Measurements from ENCODE around the gene EIF2A. TPM values are rescaled to one million over a fixed set of nuclear protein-coding genes. Genes with fewer than 3 reads are reported as not detected.

Gene EIF2A
- total and polyA plus RNA-seq, 2 of the 13 experiments (the other 11 are each of a cell fraction or from before 2014, with no cell fraction given), result 124 to 139 TPM

DNA sequence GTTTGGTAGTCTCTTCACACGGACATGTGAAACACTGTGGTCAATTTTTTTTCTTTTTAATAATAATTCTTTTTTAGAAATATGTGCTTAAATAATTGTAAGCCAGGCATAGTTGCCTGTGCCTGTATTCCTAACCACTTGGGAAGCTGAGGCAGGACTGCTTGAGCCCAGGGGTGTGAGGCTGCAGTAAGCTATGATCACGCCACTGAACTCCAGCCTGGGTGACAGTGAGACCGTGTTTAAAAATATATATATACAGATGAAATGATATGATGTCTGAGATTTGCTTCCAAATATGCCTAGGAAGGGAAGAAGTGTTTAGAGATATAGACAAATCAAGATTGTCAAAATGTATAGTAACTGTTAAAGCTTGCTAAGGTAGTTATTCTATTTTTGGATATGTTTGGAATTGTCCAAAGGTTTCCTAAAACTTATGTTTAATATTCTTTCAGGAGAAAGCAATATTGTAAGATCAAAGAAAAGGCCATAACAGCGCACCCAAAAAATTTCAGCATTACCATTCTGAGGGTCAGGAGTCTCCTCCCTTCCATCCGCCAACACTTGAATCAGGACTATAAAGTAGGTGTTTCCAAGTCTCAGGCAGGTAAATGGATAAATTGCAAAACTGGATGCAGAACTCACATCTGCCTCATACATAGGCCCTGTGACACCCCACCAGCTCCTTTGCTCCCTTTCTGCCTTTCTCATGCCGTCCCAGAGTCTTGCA is 56.0 kb downstream of the EIF2A start (continued):
- TF ChIP-seq, protein P1, sequence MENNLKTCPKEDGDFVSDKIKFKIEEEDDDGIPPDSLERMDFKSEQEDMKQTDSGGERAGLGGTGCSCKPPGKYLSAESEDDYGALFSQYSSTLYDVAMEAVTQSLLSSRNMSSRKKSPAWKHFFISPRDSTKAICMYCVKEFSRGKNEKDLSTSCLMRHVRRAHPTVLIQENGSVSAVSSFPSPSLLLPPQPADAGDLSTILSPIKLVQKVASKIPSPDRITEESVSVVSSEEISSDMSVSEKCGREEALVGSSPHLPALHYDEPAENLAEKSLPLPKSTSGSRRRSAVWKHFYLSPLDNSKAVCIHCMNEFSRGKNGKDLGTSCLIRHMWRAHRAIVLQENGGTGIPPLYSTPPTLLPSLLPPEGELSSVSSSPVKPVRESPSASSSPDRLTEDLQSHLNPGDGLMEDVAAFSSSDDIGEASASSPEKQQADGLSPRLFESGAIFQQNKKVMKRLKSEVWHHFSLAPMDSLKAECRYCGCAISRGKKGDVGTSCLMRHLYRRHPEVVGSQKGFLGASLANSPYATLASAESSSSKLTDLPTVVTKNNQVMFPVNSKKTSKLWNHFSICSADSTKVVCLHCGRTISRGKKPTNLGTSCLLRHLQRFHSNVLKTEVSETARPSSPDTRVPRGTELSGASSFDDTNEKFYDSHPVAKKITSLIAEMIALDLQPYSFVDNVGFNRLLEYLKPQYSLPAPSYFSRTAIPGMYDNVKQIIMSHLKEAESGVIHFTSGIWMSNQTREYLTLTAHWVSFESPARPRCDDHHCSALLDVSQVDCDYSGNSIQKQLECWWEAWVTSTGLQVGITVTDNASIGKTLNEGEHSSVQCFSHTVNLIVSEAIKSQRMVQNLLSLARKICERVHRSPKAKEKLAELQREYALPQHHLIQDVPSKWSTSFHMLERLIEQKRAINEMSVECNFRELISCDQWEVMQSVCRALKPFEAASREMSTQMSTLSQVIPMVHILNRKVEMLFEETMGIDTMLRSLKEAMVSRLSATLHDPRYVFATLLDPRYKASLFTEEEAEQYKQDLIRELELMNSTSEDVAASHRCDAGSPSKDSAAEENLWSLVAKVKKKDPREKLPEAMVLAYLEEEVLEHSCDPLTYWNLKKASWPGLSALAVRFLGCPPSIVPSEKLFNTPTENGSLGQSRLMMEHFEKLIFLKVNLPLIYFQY (CRISPR knock-in tag; IDR thresholded peaks at IDR 0.05; ENCODE audit: borderline replicate concordance), result 0 out of 2 replicates have a peak, but pooled peaks have one; percentile 49
- no peak for TF ChIP-seq SMAD3 (CRISPR knock-in tag; IDR thresholded peaks at IDR 0.05)
- TF ChIP-seq, protein P2, sequence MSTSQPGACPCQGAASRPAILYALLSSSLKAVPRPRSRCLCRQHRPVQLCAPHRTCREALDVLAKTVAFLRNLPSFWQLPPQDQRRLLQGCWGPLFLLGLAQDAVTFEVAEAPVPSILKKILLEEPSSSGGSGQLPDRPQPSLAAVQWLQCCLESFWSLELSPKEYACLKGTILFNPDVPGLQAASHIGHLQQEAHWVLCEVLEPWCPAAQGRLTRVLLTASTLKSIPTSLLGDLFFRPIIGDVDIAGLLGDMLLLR (CRISPR knock-in tag; IDR thresholded peaks at IDR 0.05), result peak; percentile 74; the same call in 1 of the 2 replicates
- TF ChIP-seq SCMH1 (CRISPR knock-in tag; IDR thresholded peaks at IDR 0.05; ENCODE audit: borderline replicate concordance), result no peak
- no peak for TF ChIP-seq MED13 (CRISPR knock-in tag; IDR thresholded peaks at IDR 0.05)
- no peak for TF ChIP-seq ZNF121 (CRISPR knock-in tag; IDR thresholded peaks at IDR 0.05)
- TF ChIP-seq, protein P3, sequence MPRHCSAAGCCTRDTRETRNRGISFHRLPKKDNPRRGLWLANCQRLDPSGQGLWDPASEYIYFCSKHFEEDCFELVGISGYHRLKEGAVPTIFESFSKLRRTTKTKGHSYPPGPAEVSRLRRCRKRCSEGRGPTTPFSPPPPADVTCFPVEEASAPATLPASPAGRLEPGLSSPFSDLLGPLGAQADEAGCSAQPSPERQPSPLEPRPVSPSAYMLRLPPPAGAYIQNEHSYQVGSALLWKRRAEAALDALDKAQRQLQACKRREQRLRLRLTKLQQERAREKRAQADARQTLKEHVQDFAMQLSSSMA (CRISPR knock-in tag; IDR thresholded peaks at IDR 0.05), result no peak
- TF ChIP-seq MAF1 (CRISPR knock-in tag; IDR thresholded peaks at IDR 0.05; ENCODE audit: borderline replicate concordance), result no peak
- TF ChIP-seq ZNF501 (CRISPR knock-in tag; IDR thresholded peaks at IDR 0.05), result no peak
- no peak for TF ChIP-seq THYN1 (CRISPR knock-in tag; IDR thresholded peaks at IDR 0.05; ENCODE audit: borderline replicate concordance, low read depth)
- TF ChIP-seq ZNF430 (CRISPR knock-in tag; IDR thresholded peaks at IDR 0.05), result no peak
- 0 out of 2 replicates have a peak, but pooled peaks have one; percentile 39 for TF ChIP-seq ATF7-NPFF (CRISPR knock-in tag; IDR thresholded peaks at IDR 0.05; ENCODE audit: low read depth)
- no peak for TF ChIP-seq ETV6 (CRISPR knock-in tag; conservative IDR thresholded peaks at IDR 0.05)
- no peak for TF ChIP-seq NR2F1 (CRISPR knock-in tag; IDR thresholded peaks at IDR 0.05)
- TF ChIP-seq, protein P4, sequence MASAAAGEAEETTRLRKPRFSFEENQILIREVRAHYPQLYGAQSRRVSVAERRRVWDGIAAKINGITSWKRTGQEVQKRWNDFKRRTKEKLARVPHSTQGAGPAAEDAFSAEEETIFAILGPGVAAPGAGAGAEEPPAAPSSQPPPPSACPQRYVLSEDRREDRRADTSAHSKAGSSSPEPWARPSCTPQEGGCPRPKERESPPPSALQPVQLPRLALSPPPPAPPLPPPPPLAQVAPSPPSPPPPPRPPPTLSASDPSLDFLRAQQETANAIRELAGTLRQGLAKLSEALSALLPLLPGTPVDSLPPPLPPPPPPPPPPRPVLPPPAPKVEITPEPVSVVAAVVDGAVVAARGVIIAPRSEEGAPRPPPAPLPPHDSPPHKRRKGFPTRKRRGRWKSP (CRISPR knock-in tag; IDR thresholded peaks at IDR 0.05), result peak; percentile 21; the same call in 1 of the 2 replicates
- TF ChIP-seq ATAD3A (CRISPR knock-in tag; IDR thresholded peaks at IDR 0.05), result no peak
- no peak for TF ChIP-seq TBX3 (IDR thresholded peaks at IDR 0.05; ENCODE audit: borderline replicate concordance)
- TF ChIP-seq HHEX (CRISPR knock-in tag; IDR thresholded peaks at IDR 0.05), result no peak
- TF ChIP-seq ZNF263 (CRISPR knock-in tag; IDR thresholded peaks at IDR 0.05), result no peak
- no peak for TF ChIP-seq ZNF143 (CRISPR knock-in tag; IDR thresholded peaks at IDR 0.05)
- no peak for TF ChIP-seq PAWR (CRISPR knock-in tag; IDR thresholded peaks at IDR 0.05; ENCODE audit: borderline replicate concordance)
- TF ChIP-seq, protein P5, sequence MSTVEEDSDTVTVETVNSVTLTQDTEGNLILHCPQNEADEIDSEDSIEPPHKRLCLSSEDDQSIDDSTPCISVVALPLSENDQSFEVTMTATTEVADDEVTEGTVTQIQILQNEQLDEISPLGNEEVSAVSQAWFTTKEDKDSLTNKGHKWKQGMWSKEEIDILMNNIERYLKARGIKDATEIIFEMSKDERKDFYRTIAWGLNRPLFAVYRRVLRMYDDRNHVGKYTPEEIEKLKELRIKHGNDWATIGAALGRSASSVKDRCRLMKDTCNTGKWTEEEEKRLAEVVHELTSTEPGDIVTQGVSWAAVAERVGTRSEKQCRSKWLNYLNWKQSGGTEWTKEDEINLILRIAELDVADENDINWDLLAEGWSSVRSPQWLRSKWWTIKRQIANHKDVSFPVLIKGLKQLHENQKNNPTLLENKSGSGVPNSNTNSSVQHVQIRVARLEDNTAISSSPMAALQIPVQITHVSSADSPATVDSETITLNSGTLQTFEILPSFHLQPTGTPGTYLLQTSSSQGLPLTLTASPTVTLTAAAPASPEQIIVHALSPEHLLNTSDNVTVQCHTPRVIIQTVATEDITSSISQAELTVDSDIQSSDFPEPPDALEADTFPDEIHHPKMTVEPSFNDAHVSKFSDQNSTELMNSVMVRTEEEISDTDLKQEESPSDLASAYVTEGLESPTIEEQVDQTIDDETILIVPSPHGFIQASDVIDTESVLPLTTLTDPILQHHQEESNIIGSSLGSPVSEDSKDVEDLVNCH (CRISPR knock-in tag; IDR thresholded peaks at IDR 0.05), result no peak
